HTR-8/SVneo (cell line): ENCODE measurements around the gene ATF7IP2.
"Not testable (repeated sequence)": the region's sequence is repeated elsewhere in the genome, so short reads cannot be mapped to it uniquely, and the experiment has no call there.

Source experiments
- DNase-seq: peaks from one replicate; pipeline ENCODE4 v3.0.0; 2011; ENCODE audit warnings: low spot score, mixed read lengths; ENCODE audit not compliant: insufficient read length
- FAIRE-seq: peaks from 2 replicates; lab custom pipeline; 2011; peaks lifted over from hg19 to GRCh38; lab: Jason Lieb, UNC

The ATF7IP2 gene, protein sequence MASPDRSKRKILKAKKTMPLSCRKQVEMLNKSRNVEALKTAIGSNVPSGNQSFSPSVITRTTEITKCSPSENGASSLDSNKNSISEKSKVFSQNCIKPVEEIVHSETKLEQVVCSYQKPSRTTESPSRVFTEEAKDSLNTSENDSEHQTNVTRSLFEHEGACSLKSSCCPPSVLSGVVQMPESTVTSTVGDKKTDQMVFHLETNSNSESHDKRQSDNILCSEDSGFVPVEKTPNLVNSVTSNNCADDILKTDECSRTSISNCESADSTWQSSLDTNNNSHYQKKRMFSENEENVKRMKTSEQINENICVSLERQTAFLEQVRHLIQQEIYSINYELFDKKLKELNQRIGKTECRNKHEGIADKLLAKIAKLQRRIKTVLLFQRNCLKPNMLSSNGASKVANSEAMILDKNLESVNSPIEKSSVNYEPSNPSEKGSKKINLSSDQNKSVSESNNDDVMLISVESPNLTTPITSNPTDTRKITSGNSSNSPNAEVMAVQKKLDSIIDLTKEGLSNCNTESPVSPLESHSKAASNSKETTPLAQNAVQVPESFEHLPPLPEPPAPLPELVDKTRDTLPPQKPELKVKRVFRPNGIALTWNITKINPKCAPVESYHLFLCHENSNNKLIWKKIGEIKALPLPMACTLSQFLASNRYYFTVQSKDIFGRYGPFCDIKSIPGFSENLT

DNA sequence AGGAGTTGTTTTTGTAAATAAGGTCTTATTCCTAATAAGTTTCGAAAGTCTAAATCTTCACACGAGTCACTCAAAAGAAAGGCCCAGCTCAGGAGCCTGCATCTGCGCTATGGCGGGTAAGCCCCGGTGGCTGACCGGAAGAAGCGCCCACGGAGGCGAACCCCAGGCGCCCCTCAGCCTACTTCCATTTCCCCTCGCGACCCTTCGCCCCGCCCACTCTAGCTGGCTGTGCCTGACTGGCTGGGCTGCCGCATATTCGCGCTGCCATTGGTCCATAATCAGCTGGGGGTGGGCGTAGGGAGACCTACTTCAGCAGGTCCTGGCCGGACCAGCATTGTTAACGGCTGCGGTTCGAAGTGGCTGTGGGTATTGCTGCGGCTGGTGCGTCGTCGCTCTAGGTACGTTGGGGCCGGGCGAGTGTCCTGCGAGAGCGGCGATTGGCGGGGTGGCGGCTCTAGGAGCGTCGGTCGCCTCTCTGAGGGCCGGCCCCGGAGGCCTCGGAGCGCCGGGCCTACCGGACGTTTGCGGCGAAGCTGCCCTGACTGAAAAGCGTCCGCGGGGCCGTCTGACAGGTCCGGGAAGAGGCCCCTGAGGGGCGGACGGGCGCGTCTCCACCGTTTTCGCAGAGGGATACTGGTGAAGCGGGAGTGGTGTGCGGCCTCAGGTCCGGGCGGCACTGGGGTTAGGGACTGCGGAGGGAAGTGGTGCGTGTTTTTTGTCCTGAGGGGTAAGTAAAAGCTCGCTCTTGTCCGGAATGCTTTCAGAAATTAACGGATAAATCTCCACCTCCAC lies at the start of gene ATF7IP2:
TSS of gene ATF7IP2 (plus strand) at position 337 of the 792 bp plus-strand sequence. CDS start 44,560 bp downstream, outside the sequence.
- peak; percentile 97 for FAIRE-seq

DNA sequence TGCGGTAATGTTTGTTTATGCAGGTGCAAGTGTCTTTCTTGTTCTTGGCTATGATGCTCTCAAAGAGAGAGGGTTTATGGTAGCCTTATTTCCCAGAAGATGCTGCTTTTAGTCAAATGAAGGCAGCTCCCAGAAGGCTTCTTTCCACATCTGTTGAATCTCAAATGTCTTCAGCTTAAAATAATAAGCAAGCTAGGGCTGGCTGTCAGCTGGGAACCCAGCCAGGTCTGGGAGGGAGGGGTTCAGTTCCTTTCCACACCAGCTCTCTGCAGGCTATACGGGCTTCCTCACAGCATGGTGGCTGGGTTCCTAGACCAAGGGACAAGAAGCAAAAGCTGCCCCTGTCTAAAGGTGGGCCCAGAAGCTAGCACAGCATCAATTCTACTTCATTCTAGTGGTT lies 47.4 kb upstream of the ATF7IP2 start:
- DNase-seq: no peak
- no peak for FAIRE-seq

More for the DNA sequence above, at the start of gene ATF7IP2:
- DNase-seq: peak; percentile 95

DNA sequence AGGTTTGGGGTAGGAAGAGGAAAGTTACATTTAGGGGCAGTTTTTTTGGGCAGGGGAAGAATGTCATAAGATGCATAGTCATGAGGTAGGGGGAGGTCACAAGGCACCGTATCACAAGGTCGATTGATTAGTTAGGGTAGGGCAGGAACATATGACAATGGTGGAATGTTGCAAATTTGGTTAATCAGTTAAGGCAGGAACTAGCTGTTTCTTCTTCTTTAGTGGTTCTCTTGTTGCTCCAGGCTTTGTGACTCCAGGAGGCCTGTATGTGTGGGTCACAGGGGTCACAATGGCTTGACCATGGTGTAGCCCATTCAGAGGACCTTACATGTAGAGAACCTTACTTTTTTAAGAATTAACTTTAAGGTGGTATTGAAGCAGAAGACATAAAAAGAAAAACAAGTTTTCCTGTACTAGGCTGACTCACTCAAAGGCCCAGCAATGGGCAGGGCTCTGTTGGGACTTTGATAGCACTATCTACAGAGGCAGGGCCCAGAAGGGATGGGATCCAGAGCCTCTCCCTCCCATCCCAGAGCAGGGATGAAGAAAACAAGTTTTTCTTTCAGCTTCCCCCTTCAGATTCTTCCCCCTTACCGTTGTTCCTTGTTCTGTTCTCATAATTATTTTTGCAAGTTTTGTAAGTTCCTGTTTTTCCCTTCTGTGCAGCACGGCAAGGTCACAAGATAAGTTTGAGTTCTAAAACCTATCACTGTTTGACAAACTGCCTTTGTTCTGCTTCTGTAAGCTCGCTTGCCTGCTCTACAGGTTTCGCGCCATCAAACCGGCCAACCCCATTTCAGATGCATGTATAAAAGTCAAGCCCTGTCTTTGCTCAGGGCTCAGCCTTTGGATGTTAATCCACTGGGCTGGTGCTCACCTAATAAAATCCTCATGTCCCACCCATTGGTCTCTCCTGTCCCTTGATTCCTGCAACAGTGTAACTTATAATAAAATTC lies 45.8 kb upstream of the ATF7IP2 start:
- FAIRE-seq (no peak), DNase-seq (no peak)

DNA sequence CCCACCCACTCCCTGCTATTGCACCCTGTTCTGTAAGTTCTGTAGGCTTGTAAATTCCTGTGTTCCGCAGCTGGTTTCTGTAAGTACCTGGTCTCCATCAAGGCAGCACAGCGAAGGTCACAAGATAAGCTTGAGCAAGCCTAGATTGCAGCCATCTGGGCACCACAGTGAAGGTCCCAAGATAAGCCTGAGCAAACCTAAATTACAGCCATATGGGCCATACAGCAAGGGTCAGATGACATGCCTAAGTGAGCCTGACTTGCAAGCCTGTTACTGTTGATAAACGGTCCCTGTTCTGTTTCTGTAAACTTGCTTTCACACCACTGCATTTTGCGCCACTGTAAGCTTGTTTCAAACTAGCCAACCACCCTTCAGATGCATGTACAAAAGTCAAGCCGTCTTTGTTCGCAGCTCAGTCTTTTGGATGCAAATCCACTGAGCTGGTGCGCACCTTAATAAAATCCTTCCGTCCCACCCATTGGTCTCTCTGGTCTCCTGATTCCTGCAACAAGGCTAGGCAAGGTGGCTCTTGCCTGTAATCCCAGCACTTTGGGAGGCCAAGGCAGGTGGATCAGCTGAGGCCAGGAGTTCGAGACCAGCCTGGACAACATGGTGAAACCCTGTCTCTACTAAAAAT lies 42.6 kb upstream of the ATF7IP2 start:
- no peak for DNase-seq
- no peak for FAIRE-seq

DNA sequence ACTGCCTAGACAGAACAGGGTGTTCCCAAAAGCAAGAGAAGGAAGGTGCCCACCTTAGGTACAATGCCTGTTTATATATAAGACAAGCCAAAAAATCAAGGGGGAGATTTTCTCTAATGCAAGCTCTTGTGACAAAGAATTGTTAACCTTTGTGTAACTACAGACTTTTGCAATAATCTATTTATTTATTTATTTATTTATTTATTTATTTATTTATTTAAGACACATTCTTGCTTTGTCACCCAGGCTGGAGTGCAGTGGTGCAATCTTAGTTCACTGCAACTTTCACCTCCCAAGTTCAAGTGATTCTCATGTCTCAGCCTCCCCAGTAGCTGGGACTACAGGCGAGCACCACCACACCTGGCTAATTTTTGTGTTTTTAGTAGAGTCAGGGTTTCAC lies 41.2 kb upstream of the ATF7IP2 start:
- not testable (repeated sequence) for FAIRE-seq, DNase-seq

DNA sequence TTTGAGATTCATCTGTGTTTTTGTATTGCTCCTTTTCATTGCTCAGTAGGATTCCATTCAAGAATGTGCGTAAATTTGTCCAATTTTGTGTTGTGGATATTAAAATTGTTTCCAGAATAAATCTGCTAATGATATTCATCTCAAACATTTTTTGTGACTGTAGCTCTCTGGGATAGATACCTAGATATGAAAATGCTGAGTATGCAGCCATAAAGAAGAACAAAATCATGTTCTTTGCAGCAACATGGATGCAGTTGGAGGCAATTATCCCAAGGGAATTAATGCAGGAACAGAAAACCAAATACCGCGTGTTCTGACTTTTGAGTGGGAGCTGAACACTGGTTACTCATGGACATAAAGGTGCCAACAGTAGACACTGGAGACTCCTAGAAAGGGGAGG lies 40.2 kb upstream of the ATF7IP2 start:
- no peak for FAIRE-seq
- no peak for DNase-seq

DNA sequence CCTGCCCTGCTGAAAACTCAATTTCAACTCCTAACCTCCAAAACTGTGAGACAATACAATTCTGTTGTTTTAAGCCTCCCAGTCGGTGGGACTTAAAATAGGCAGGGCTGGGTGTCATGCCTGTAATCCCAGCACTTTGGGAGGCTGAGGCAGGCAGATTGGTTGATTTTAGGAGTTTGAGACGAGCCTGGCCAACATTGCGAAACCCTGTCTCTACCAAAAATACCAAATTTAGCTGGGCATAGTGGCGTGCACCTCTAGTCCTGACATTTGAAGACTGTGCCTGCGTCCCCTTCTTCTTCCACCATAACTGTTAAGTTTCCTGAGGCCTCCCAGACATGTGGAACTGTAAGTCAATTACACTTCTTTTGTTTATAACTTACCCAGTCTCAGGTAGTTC lies 36.0 kb upstream of the ATF7IP2 start:
- DNase-seq (no peak), FAIRE-seq (no peak)

DNA sequence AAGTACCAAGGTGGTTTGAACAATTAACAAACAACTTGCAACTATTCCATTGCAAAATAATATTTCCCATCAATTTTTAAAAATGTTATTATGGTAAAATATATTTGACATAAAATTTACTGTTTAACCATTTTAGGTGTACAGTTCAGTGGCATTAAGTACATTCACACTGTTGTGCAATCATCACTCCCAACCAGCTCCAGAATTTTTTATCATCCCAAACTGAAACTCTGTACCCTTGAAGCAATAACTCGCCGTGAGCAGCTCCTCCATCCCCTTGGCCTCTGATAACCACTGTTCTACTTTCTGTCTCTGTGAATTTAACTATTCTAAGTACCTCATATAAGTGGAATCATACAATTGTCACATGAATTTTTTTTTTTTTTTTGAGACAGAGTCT lies 33.6 kb upstream of the ATF7IP2 start:
- FAIRE-seq (no peak), DNase-seq (no peak)

DNA sequence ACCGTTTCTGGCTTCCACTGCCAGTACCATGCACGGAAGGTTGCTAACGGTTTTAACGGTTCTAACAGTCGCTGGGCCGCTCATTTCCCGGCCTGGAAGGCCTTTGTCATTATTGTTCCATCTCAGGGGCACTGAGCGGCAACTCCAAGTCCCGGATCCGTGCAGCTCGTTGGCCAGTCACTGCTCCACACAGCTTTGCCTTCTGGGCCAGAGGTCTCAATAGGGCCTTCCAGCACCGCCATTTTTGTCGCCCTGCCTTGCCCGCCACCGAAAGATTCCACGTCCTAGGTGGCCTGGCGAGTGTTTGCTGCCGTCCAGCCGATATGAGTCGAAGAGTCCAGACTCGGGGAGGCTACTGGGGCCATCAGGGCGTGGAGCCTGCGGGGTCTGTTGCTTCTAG lies 30.3 kb upstream of the ATF7IP2 start:
- DNase-seq (no peak), FAIRE-seq (no peak)

DNA sequence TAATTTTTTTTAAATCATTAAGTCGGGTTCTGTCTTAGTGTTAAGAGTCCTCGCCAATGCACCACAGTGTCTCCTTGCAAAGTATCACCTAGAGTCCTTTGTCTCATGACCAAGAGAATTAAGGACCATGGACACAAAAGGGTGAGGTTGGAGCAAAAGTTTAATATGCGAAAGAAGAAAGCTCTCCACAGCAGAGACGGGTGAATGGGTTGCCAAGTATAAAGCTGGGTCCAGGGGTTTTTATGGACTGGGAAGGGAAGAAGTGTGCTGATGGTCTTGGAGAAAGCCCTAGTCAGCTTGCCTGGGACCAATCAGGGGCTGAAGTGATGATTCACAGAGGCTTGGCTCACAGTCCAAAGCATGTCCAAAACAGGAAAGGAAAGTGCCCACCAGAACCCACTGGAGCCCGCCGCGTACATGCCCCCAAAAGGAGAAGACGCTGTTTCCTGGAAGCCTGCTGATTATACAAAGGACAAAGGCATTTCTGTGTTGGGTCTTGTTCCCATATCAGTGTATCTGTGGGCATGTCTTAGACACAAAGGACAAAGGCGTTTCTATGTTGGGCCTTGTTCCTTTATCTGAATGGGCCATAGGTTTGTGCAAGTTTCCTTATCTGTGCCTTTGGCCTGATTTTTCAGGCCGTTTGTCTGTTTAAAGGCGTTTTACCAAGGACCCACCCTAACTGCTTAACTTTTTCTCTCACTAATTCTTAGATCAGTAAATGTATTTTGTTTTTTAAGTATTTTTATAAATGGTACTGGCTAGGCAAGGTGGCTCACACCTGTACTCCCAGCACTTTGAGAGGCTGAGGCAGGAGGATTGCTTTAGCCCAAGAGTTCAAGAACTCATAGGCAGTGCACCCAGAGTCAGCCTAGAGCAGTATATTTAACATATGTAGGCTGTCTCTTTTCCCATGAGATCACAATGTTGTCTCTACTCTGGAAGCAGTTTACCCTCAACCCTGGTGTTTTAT lies 28.7 kb upstream of the ATF7IP2 start:
- FAIRE-seq: no peak

DNA sequence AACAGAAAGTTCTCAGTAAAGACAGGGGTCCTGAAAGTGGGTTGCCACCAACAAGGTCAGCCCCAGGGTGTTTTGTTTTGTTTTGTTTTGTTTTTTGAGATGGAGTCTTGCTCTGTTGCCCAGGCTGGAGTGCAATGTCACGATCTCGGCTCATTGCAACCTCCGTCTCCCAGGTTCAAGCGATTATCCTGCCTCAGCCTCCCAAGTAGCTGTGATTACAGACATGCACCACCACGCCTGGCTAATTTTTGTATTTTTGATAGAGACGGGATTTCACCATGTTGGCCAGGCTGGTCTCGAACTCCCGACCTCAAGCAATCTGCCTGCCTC lies 24.1 kb upstream of the ATF7IP2 start:
- FAIRE-seq, DNase-seq: not testable (repeated sequence)

More for the DNA sequence above, 28.7 kb upstream of the ATF7IP2 start:
- no peak for DNase-seq

DNA sequence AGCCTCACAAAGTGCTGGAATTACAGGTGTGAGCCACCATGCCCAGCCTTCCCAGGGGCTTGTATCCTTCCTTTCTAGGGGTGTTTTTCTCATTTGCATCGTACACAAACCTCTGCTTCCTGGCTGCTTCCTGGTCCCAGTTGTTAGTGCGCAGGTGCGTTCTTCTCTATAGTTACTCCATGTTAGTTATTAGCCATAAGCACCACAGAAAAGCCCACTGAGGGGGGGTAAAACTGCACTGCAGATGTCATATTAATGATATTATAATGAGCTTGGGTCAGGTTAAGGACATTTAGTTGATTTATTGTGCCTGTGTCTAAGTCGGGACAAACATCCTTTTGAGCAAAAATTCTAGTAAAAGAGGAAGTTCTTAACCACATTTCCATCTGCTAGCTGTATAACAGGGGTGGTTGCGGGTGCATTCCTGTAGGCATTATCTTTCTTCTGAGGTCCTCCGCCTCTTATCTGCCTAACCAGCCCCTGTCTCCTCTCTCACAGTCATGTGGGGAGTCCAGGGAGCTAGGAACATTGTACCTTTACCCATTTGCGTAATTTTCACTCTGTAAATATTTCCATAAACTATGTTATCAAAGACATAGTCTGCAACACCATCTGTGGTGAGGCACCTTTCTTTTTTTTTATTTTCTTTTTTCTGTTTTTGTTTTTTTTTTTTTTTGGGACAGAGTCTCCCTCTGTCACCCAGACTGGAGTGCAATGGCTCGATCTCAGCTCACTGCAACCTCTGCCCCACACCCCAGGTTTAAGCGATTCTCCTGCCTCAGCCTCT lies 23.6 kb upstream of the ATF7IP2 start:
- FAIRE-seq (no peak), DNase-seq (no peak)

DNA sequence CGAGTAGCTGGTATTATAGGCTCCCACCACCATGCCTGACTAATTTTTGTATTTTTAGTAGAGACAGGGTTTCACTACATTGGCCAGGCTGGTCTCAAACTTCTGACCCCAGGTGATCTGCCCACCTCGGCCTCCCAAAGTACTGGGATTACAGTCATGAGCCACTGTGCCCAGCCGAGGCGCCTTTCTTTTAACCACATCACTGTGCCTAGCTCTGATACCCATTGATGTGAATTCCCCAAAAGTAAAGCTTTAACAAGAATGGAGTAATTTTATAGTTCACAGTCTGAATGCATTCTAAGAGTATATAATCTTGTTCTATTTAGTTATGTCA lies 23.0 kb upstream of the ATF7IP2 start:
- DNase-seq, FAIRE-seq: not testable (repeated sequence)

DNA sequence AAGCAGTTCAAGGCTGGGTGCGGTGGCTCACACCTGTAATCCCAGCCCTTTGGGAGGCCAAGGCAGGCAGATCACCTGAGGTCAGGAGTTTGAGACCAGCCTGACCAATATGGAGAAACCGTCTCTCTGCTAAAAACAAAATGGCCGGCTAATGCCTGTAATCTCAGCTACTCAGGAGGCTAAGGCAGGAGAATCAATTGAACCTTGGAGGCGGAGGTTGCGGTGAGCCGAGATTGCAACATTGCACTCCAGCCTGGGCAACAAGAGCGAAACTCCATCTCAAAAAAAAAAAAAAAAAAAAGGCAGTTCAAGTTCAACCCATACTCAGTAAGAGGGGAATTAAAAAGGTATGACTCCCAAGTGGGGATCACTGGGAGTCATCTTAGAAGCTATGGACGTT lies 19.2 kb upstream of the ATF7IP2 start:
- not testable (repeated sequence) for FAIRE-seq, DNase-seq

DNA sequence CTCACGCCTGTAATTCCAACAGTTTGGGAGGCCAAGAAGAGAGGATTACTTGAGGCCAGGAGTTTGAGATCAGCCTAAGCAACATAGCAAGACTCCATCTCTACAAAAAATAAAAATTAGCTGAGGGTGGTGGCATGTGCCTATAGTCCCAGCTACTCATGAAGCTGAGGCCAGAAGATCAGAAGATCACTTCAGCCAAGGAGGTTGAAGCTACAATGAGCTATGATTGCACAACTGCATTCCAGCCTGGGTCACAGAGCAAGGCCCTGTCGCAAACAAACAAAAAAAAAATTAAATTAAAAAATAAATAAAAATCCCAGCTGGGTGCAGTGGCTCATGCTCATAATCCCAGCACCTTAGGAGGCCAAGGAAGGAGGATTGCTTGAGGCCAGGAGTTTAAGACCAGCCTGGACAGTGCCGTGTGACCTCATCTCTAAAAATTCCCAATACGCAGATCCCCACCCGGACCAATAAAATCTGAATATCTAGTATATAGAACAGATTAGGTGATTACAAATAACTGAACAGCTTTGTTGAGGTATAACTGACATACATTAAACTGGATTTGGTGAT lies 18.2 kb upstream of the ATF7IP2 start:
- FAIRE-seq (no peak), DNase-seq (no peak)

DNA sequence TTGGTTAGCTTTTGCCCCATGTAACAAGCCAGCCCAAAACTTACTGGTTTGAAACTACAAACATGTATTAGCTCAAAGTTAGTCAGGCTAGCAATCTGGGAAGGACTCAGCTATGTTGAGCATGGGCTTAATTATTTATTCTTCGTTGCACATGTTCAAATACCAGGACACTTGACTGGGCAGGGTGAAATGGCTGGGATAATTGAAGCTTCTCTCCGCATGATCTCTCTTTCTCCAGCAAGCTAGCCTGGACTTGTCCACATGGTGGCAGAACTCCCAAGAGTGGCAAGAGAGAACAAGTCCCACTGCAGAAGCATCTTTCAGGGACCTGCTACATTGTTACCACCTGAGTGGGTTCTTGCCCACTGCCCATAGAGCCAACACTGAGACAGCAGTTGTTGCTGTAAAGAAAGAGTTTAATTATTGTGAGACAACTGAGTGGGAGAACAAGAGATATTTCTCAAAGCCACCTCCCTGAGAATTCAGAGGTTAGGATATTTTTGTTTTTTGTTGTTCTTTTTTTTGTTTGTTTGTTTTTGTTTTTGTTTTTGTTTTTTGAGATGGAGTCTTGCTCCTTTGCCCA lies 16.8 kb upstream of the ATF7IP2 start:
- FAIRE-seq (no peak), DNase-seq (no peak)
